GM19035 (cell line): Measurements from ENCODE around the gene GRB14.
"Not testable (repeated sequence)": the region's sequence is repeated elsewhere in the genome, so short reads cannot be mapped to it uniquely, and the experiment has no call there.

ENCODE experiments used
- ATAC-seq: cut with Tn5 transposase; IDR thresholded peaks from one replicate; pipeline ENCODE4 v1.9.1; 2021; ENCODE audit not compliant: unreplicated experiment

Gene GRB14

GRCh38 chr2:164620873-164621763 is at the start of gene GRB14:
GRB14 (minus strand) TSS chr2:164621482; CDS start chr2:164621309, 173 bp downstream.
- no peak for ATAC-seq

GRCh38 chr2:164669291-164669690 is 48.0 kb upstream of the GRB14 start:
- ATAC-seq, result no peak

GRCh38 chr2:164667566-164667965 is 46.3 kb upstream of the GRB14 start:
- no peak for ATAC-seq

- no peak for ATAC-seq
Observed at GRCh38 chr2:164664070-164664469, 42.8 kb upstream of the GRB14 start.

GRCh38 chr2:164662868-164663631 is 41.8 kb upstream of the GRB14 start:
- no peak for ATAC-seq

GRCh38 chr2:164662066-164662465 is 40.8 kb upstream of the GRB14 start:
- ATAC-seq, result no peak

- ATAC-seq, result no peak
Observed at GRCh38 chr2:164661349-164661748, 40.1 kb upstream of the GRB14 start.

- ATAC-seq, result no peak
Observed at GRCh38 chr2:164657129-164657528, 35.8 kb upstream of the GRB14 start.

GRCh38 chr2:164655750-164656149 is 34.5 kb upstream of the GRB14 start:
- no peak for ATAC-seq

- no peak for ATAC-seq
Observed at GRCh38 chr2:164655336-164655735, 34.1 kb upstream of the GRB14 start.

- ATAC-seq, result no peak
Observed at GRCh38 chr2:164651361-164651760, 30.1 kb upstream of the GRB14 start.

GRCh38 chr2:164644036-164644700 is 22.9 kb upstream of the GRB14 start:
- no peak for ATAC-seq

- no peak for ATAC-seq
Observed at GRCh38 chr2:164642946-164643555, 21.8 kb upstream of the GRB14 start.

GRCh38 chr2:164642268-164642667 is 21.0 kb upstream of the GRB14 start:
- no peak for ATAC-seq

- ATAC-seq, result not testable (repeated sequence)
Observed at GRCh38 chr2:164628319-164628718, 7.0 kb upstream of the GRB14 start.

GRCh38 chr2:164625378-164625971 is 4.2 kb upstream of the GRB14 start:
- ATAC-seq, result no peak

- no peak for ATAC-seq
Observed at GRCh38 chr2:164624316-164624715, 3.0 kb upstream of the GRB14 start.

- no peak for ATAC-seq
Observed at GRCh38 chr2:164622338-164623106, 1.2 kb upstream of the GRB14 start.

GRCh38 chr2:164621764-164622105 is 453 bp upstream of the GRB14 start:
- no peak for ATAC-seq

GRCh38 chr2:164620457-164620856 is 825 bp downstream of the GRB14 start:
- no peak for ATAC-seq
